Coronary artery (tissue), 2 donors: ENCODE results near the gene SESN1.
A peak's percentile ranks its signal among the peaks of the same experiment; 100 is the strongest.
"Not testable (repeated sequence)": the region's sequence is repeated elsewhere in the genome, so short reads cannot be mapped to it uniquely, and the experiment has no call there.

ENCODE experiments used
- DNase-seq: peaks from one replicate; pipeline ENCODE4 v3.0.0-alpha.2; 2017; ENCODE audit warnings: low spot score
- H3K27ac ChIP-seq, 2 donors: fragments of 200-600 bp; sonication (generic); one replicate each; pipeline ENCODE4 v1.5.1; 2016 to 2019
- H3K4me3 ChIP-seq: fragments of 200-600 bp; sonication (generic); 2 replicates; pipeline ENCODE4 v1.5.1; 2016; ENCODE audit warnings: mild to moderate bottlenecking, moderate library complexity
- TF ChIP-seq, protein P1 (sequence below): fragments of 200-600 bp; sonication (generic); IDR thresholded peaks from one replicate; pipeline ENCODE4 v1.5.1; 2019; ENCODE audit warnings: antibody characterized with exemption

SESN1 gene

DNA sequence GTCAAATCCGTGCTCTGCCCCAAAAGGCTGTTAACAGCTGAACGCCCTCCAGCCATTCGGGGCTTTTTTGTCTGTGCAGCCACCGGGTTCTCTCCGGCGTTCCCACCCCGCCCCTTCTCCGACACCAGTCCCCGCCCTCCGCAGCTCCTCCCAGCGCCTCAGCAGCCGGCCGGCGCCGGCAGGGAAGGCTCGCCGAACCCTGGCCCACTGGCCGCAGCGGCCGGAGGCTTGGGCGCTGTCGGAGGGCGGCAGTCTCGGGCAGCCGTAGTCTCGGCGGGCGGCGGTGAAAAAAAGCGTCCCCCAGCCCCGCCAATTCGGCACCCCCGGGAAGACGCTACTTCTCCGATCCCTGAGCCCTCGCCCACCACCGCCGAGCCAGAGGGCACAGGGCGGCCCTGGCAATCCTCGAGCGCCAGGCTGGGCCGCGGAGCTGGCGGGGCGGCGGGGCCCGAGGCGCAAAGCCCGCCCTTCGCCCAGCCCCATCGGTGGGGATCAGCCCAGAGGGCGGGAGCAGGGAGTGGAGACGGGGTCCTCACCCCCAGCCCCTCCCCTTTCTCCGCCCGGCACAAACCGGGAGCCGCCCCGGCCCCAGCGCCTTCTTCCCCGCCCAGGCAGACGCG lies at the start of gene SESN1:
SESN1 (minus strand) TSS at position 431 of the 620 bp plus-strand sequence. CDS start 773 bp downstream, outside the sequence.
- TF ChIP-seq, protein P1, sequence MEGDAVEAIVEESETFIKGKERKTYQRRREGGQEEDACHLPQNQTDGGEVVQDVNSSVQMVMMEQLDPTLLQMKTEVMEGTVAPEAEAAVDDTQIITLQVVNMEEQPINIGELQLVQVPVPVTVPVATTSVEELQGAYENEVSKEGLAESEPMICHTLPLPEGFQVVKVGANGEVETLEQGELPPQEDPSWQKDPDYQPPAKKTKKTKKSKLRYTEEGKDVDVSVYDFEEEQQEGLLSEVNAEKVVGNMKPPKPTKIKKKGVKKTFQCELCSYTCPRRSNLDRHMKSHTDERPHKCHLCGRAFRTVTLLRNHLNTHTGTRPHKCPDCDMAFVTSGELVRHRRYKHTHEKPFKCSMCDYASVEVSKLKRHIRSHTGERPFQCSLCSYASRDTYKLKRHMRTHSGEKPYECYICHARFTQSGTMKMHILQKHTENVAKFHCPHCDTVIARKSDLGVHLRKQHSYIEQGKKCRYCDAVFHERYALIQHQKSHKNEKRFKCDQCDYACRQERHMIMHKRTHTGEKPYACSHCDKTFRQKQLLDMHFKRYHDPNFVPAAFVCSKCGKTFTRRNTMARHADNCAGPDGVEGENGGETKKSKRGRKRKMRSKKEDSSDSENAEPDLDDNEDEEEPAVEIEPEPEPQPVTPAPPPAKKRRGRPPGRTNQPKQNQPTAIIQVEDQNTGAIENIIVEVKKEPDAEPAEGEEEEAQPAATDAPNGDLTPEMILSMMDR: peak; percentile 16
- peak within 1 kb of the TSS; percentile 88 to 100 for H3K27ac ChIP-seq
- H3K4me3 ChIP-seq: peak within 1 kb of the TSS; percentile 91
- peak; percentile 98 for DNase-seq

DNA sequence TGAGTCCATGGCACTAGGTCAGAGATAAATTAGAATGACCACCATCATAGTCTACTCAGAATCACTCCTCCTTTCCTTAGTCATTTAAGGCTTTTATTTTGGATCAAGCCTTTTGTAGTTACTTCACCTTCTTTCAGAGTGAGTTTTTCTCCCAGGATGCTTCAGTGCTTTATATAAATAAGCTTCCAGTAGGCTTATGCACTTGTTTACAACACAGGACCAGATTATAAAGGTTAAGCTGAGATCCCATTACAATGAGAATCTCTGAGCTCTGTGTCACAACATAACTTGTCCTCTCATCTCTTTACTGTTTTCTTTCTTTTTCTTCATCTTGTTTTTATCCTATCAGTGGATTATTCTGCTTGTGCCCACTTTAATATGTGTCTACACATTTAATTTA lies 48.5 kb upstream of the SESN1 start:
- Histone ChIP-seq H3K4me3 (no peak overlapping the region), H3K27ac (no peak overlapping the region)
- DNase-seq: no peak
- TF ChIP-seq, protein P1: no peak

DNA sequence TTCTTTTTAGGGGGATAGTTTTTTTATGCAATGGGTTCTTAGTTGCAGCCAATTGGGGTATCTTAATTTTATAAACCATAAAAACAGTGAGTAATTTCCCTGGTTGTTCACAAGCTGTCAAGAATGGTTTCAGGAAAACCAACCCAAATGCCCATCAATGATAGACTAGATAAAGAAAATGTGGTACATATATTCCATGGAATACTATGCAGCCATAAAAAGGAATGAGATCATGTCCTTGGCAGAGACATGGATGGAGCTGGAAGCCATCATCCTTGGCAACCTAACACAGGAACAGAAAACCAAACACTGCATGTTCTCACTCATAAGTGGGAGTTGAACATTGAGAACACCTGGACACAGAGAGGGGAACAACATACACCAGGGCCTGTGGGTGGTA lies 47.4 kb upstream of the SESN1 start:
- not testable (repeated sequence) for DNase-seq, H3K4me3 ChIP-seq, H3K27ac ChIP-seq

DNA sequence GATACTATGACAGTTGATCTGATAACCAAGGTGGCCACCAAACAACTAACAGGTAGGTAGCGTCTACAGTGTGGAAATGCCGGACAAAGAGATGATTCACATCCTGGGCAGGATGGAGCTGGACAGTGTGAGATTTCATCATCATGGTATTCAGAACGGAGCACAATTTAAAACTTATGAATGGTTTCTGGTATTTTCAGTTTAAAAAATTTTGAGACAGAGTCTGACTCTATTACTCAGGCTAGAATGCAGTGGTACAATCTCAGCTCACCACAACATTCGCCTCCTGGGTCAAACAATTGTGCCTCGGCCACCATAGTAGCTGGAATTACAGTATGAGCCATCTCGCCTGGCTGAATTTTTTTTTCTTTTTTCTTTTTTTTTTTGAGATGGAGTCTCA lies 44.5 kb upstream of the SESN1 start:
- TF ChIP-seq, protein P1: no peak
- H3K27ac ChIP-seq: no peak overlapping the region
- H3K4me3 ChIP-seq: no peak overlapping the region
- no peak for DNase-seq

DNA sequence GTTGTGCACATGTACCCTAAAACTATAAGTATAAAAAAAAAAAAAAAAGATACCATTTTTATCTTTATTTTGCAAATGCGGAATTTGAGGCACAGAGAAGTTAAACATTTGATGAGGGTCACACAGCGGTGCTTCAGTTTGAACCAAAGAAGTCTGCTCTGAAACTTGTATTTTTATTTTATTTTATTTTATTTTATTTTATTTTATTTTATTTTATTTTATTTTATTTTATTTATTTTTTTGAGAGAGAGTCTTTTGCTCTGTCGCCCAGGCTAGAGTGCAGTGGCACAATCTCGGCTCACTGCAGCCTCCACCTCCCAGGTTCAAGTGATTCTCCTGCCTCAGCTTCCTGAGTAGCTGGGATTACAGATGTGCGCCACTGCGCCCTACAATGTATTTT lies 41.9 kb upstream of the SESN1 start:
- H3K27ac ChIP-seq, H3K4me3 ChIP-seq, DNase-seq: not testable (repeated sequence)

DNA sequence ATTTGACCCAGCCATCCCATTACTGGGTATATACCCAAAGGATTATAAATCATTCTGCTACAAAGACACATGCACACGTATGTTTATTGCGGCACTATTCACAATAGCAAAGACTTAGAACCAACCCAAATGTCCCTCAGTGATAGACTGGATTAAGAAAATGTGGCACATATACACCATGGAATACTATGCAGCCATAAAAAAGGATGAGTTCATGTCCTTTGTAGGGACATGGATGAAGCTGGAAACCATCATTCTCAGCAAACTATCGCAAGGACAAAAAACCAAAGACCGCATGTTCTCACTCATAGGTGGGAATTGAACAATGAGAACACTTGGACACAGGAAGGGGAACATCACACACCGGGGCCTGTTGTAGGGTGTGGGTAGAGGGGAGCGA lies 41.4 kb upstream of the SESN1 start:
- H3K27ac ChIP-seq, H3K4me3 ChIP-seq, DNase-seq: not testable (repeated sequence)

DNA sequence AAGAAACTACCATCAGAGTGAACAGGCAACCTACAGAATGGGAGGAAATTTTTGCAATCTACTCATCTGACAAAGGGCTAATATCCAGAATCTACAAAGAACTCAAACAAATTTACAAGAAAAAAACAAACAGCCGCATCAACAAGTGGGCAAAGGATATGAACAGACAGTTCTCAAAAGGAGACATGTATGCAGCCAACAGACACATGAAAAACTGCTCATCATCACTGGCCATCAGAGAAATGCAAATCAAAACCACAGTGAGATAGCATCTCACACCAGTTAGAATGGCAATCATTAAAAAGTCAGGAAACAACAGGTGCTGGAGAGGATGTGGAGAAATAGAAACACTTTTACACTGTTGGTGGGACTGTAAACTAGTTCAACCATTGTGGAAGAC lies 41.0 kb upstream of the SESN1 start:
- H3K27ac ChIP-seq, DNase-seq: not testable (repeated sequence)

DNA sequence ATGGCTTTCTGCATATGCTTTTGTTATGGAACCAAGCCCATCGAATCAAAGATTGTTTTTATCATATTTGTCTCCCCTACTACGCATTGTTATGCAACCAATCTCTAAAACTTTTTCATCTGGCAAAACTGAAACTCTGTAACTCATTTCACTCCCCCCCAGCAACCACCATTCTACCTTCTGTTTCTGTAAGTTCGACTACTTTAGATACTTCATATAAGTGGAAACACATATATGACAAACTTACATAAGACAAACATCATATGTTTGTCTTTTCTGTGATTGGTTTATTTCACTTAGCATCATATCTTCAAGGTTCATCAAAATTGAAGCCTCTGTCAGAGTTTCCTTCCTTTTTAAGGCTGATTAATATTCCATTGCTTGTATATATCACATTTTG lies 35.4 kb upstream of the SESN1 start:
- Histone ChIP-seq H3K4me3 (no peak overlapping the region), H3K27ac (no peak overlapping the region)
- TF ChIP-seq, protein P1: no peak
- no peak for DNase-seq

More for the DNA sequence above, 41.0 kb upstream of the SESN1 start:
- not testable (repeated sequence) for H3K4me3 ChIP-seq

DNA sequence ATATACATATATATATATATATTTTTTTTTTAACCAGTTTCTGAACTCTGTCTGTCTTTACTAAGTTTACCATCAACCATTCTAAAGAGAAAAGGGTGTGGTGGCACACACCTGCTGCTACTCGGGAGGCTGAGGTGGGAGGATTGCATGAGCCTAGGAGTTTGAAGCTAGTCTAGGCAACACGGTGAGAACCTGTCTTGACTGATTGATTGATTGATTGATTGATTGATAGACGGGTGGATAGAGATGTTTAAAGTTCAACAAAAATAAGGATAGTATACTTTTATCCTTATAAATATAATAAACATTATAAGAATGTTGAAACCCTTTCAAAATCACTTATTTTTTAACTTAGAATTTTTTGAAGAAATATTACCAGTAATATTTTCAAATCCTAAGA lies 30.9 kb upstream of the SESN1 start:
- H3K27ac ChIP-seq: no peak overlapping the region
- H3K4me3 ChIP-seq: no peak overlapping the region
- no peak for DNase-seq
- TF ChIP-seq, protein P1: no peak
